ENCODE measurements around the gene HINFP. TPM values are rescaled to one million over a fixed set of nuclear protein-coding genes. Genes with fewer than 3 reads are reported as not detected.

Gene HINFP
- total and polyA plus RNA-seq, 9 of the 15 experiments (the other 6 are each of a cell fraction or from before 2014, with no cell fraction given) = 13.8 to 34.1 (median 22.5) TPM

GRCh38 chr11:119106564-119107537 lies 14.5 kb upstream of the HINFP start, which contains the start of gene C2CD2L (continued):
- TF ChIP-seq ZNF407 (IDR thresholded peaks at IDR 0.05; ENCODE audit: low read depth) (no peak), ARHGAP35 (IDR thresholded peaks at IDR 0.05; ENCODE audit: partially characterized antibody) (no peak), ZBED1 (IDR thresholded peaks at IDR 0.05) (no peak), CBX3 (IDR thresholded peaks at IDR 0.05; ENCODE audit: borderline replicate concordance in 1 of 2, low read length in 2 of 2) (no peak; a peak in 1 of 3 replicates), MIER1 (IDR thresholded peaks at IDR 0.05; ENCODE audit: low read depth) (no peak), CXXC5 (CRISPR knock-in tag; IDR thresholded peaks at IDR 0.05) (peak; percentile 70), SPI1 (IDR thresholded peaks at IDR 0.05; ENCODE audit: borderline replicate concordance, low read depth, low read length) (0 out of 2 replicates have a peak, but pooled peaks have one; percentile 22), ATF3 (IDR thresholded peaks at IDR 0.05) (no peak), ATF3 (CRISPR knock-in tag; conservative IDR thresholded peaks at IDR 0.05) (no peak), TSC22D4 (tag; IDR thresholded peaks at IDR 0.05) (no peak), USF2 (CRISPR knock-in tag; IDR thresholded peaks at IDR 0.05) (no peak), SMARCA5 (IDR thresholded peaks at IDR 0.05) (no peak), MECOM (CRISPR knock-in tag; IDR thresholded peaks at IDR 0.05) (0 out of 2 replicates have a peak, but pooled peaks have one; percentile 23), RHOXF2B (CRISPR knock-in tag; conservative IDR thresholded peaks at IDR 0.05) (no peak), DLX4 (CRISPR knock-in tag; IDR thresholded peaks at IDR 0.05) (no peak), RBM17 (IDR thresholded peaks at IDR 0.05; ENCODE audit: borderline replicate concordance, low read depth, low read length) (no peak)
